BLaER1 treated with 17β-estradiol and CSF1 and Interleukin-3, amounts not matched to agents 10 nM and 100 nM (cell line): ENCODE data around the gene TEX19.

ENCODE experiments used
- H3K27ac ChIP-seq, 11 experiments: shearing (Covaris generic); formaldehyde crosslinking; 2 replicates each; pipeline ENCODE4 v1.8.1; 2022
- H3K27me3 ChIP-seq, 11 experiments: shearing (Covaris generic); formaldehyde crosslinking; 2 replicates each; pipeline ENCODE4 v1.8.1; 2022
- H3K36me3 ChIP-seq, 11 experiments: shearing (Covaris generic); formaldehyde crosslinking; 2 replicates each; pipeline ENCODE4 v1.8.1; 2022
- H3K4me1 ChIP-seq, 10 experiments: shearing (Covaris generic); formaldehyde crosslinking; 2 replicates each; pipeline ENCODE4 v1.8.1; 2022
- H3K4me2 ChIP-seq, 11 experiments: shearing (Covaris generic); formaldehyde crosslinking; 2 replicates each; pipeline ENCODE4 v1.8.1; 2022
- H3K4me3 ChIP-seq, 10 experiments: shearing (Covaris generic); formaldehyde crosslinking; 2 replicates each; pipeline ENCODE4 v1.8.1; 2022
- H3K9ac ChIP-seq, 11 experiments: shearing (Covaris generic); formaldehyde crosslinking; 2 replicates each; pipeline ENCODE4 v1.8.1; 2022
- H3K9me3 ChIP-seq, 11 experiments: shearing (Covaris generic); formaldehyde crosslinking; replicated peaks in 1 of 11; 2 replicates each; pipeline ENCODE4 v1.8.1; 2022
- H4K20me1 ChIP-seq, 11 experiments: shearing (Covaris generic); formaldehyde crosslinking; 2 replicates each; pipeline ENCODE4 v1.8.1; 2022
- Cebpa-rat ChIP-seq, 11 experiments: shearing (Covaris generic); IDR thresholded peaks; 2 replicates each; pipeline ENCODE4 v1.8.1; 2022

The TEX19 gene

DNA sequence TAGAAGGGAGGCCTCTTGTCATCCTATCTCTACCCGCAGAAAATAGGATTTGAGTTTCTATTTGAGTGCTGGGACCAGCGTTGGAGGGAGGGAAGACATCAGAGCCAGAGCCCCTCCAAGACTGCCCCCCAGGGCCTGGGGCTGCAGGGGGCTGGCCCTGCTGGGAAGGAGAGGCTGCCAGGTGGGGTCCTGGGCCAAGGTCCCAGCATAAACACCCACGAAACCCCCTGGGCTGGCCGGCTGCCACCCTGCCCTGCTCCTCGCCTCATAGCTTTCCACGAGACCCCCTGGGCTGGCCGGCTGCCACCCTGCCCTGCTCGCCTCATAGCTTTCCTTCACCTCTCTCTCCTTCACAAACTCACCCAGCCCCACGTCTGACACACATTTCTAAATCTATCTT lies 10.6 kb upstream of the TEX19 start:
- no peak for TF ChIP-seq Cebpa-rat (IDR thresholded peaks at IDR 0.05)

DNA sequence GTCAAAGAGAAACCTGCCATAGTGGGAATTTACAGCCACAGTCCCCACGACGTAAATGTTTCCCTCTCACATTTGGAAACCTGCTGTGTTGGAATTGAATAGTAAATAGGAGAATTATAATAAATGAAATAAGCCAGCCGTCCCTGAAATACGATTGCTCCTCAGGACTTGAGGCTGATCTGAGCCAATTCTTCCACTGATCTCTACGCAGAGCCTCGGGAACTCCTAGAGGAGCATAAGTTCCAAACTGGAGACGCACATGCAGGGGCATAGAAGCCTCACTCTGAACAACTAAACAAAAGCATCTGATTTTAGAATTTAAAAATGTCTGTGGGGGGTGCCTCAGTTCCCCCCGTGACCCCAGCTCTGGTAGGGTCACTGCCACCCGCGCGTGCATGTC lies 10.2 kb upstream of the TEX19 start:
- no peak for TF ChIP-seq Cebpa-rat (IDR thresholded peaks at IDR 0.05)
- Histone ChIP-seq H3K4me1 (peaks cover 21 to 81% (median 71%) of the 10 kb centered on the region in 10 experiments), H3K9ac (peak overlapping the region in 2 of 11 experiments; percentile 12 to 15; a peak in 1 of 22 replicates), H3K9me3 (no peaks in the 10 kb centered on the region), H3K27me3 (peaks cover 0 to 15% (median 0%) of the 10 kb centered on the region in 11 experiments; a peak in 4 of 22 replicates), H3K4me2 (peak overlapping the region in 9 of 11 experiments; percentile 1 to 92 (median 89); a peak in 17 of 22 replicates), H4K20me1 (peaks cover 0 to 33% (median 11%) of the 10 kb centered on the region in 11 experiments; a peak in 10 of 22 replicates), H3K4me3 (no peak overlapping the region), H3K36me3 (no peaks in the 10 kb centered on the region), H3K27ac (peak overlapping the region in 1 of 11 experiments; percentile 86; a peak in 1 of 22 replicates)

More for the DNA sequence above, 10.6 kb upstream of the TEX19 start:
- peak overlapping the region in 7 of 11 experiments; percentile 85 to 92 (median 90); a peak in 10 of 22 replicates for H3K4me2 ChIP-seq
- peaks cover 0 to 15% (median 0%) of the 10 kb centered on the region in 11 experiments; a peak in 4 of 22 replicates for H3K27me3 ChIP-seq
- peaks cover 21 to 77% (median 67%) of the 10 kb centered on the region in 10 experiments for H3K4me1 ChIP-seq
- no peaks in the 10 kb centered on the region for H3K36me3 ChIP-seq
- H3K9me3 ChIP-seq, result no peaks in the 10 kb centered on the region
- H3K27ac ChIP-seq, result no peak overlapping the region
- peak overlapping the region in 2 of 11 experiments; percentile 28 to 33; a peak in 1 of 22 replicates for H3K9ac ChIP-seq
- H3K4me3 ChIP-seq, result no peak overlapping the region
- H4K20me1 ChIP-seq, result peaks cover 0 to 33% (median 11%) of the 10 kb centered on the region in 11 experiments; a peak in 10 of 22 replicates

DNA sequence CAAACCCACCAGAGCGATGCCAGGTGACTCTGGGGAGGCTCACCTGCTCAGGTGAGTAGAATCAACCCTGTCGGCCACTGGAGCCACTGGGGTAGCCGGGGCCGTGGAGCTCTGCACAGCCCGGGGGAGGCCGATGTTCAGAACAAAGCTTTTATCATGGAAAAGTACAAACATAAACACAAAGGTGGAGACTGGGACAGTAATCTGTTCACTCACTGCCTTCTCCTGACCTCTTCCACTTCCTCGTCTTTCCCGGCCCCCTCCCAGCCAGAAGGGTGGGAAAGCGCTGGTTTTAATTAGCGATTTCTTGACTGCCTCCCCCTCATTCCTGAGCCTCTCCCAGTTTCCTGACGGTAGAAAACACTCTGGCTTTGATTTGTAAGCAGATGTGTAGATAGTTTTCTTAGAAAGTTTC lies 9.8 kb upstream of the TEX19 start:
- peak overlapping the region in 3 of 11 experiments; percentile 9 to 86 (median 84); a peak in 4 of 22 replicates for H3K27ac ChIP-seq
- no peaks in the 10 kb centered on the region for H3K9me3 ChIP-seq
- no peak for TF ChIP-seq Cebpa-rat (IDR thresholded peaks at IDR 0.05)
- peaks cover 0 to 15% (median 0%) of the 10 kb centered on the region in 11 experiments; a peak in 4 of 22 replicates for H3K27me3 ChIP-seq
- peak overlapping the region in 3 of 11 experiments; percentile 12 to 32 (median 15); a peak in 3 of 22 replicates for H3K9ac ChIP-seq
- peaks cover 0 to 33% (median 11%) of the 10 kb centered on the region in 11 experiments; a peak in 10 of 22 replicates for H4K20me1 ChIP-seq
- H3K4me2 ChIP-seq, result peak overlapping the region in 9 of 11 experiments; percentile 1 to 92 (median 89); a peak in 17 of 22 replicates
- H3K4me3 ChIP-seq, result no peak overlapping the region
- H3K4me1 ChIP-seq, result peaks cover 21 to 84% (median 75%) of the 10 kb centered on the region in 10 experiments
- H3K36me3 ChIP-seq, result no peaks in the 10 kb centered on the region

GRCh38 chr17:82350182-82351030 lies 8.6 kb upstream of the TEX19 start:
- Histone ChIP-seq H3K9ac (peak overlapping the region in 9 of 11 experiments; percentile 5 to 77 (median 59); a peak in 15 of 22 replicates), H3K4me1 (peaks cover 21 to 83% (median 79%) of the 10 kb centered on the region in 10 experiments), H3K4me2 (peak overlapping the region in 10 of 11 experiments; percentile 60 to 92 (median 87); a peak in 19 of 22 replicates)

GRCh38 chr17:82351254-82351712 lies 7.8 kb upstream of the TEX19 start:
- H3K27me3 ChIP-seq, result peaks cover 0 to 15% (median 0%) of the 10 kb centered on the region in 11 experiments; a peak in 4 of 22 replicates
- H3K4me2 ChIP-seq, result peak overlapping the region; percentile 4 to 92 (median 85)
- no peak for TF ChIP-seq Cebpa-rat (IDR thresholded peaks at IDR 0.05)
- H3K27ac ChIP-seq, result peak overlapping the region in 8 of 11 experiments; percentile 54 to 86 (median 74); a peak in 16 of 22 replicates
- H3K9me3 ChIP-seq, result no peaks in the 10 kb centered on the region
- H4K20me1 ChIP-seq, result peaks cover 0 to 33% (median 11%) of the 10 kb centered on the region in 11 experiments; a peak in 10 of 22 replicates
- H3K9ac ChIP-seq, result peak overlapping the region in 9 of 11 experiments; percentile 5 to 77 (median 59); a peak in 14 of 22 replicates
- peak overlapping the region in 2 of 10 experiments; percentile 9 to 13; a peak in 2 of 20 replicates for H3K4me3 ChIP-seq
- no peaks in the 10 kb centered on the region for H3K36me3 ChIP-seq
- peaks cover 21 to 87% (median 77%) of the 10 kb centered on the region in 10 experiments for H3K4me1 ChIP-seq

More at GRCh38 chr17:82350182-82351030, 8.6 kb upstream of the TEX19 start:
- Histone ChIP-seq H4K20me1 (peaks cover 0 to 33% (median 11%) of the 10 kb centered on the region in 11 experiments; a peak in 10 of 22 replicates), H3K27ac (peak overlapping the region in 9 of 11 experiments; percentile 11 to 86 (median 71); a peak in 17 of 22 replicates), H3K4me3 (peak overlapping the region in 1 of 10 experiments; percentile 9; a peak in 1 of 20 replicates), H3K27me3 (peaks cover 0 to 15% (median 0%) of the 10 kb centered on the region in 11 experiments; a peak in 4 of 22 replicates), H3K9me3 (no peaks in the 10 kb centered on the region), H3K36me3 (no peaks in the 10 kb centered on the region)
- no peak for TF ChIP-seq Cebpa-rat (IDR thresholded peaks at IDR 0.05)

DNA sequence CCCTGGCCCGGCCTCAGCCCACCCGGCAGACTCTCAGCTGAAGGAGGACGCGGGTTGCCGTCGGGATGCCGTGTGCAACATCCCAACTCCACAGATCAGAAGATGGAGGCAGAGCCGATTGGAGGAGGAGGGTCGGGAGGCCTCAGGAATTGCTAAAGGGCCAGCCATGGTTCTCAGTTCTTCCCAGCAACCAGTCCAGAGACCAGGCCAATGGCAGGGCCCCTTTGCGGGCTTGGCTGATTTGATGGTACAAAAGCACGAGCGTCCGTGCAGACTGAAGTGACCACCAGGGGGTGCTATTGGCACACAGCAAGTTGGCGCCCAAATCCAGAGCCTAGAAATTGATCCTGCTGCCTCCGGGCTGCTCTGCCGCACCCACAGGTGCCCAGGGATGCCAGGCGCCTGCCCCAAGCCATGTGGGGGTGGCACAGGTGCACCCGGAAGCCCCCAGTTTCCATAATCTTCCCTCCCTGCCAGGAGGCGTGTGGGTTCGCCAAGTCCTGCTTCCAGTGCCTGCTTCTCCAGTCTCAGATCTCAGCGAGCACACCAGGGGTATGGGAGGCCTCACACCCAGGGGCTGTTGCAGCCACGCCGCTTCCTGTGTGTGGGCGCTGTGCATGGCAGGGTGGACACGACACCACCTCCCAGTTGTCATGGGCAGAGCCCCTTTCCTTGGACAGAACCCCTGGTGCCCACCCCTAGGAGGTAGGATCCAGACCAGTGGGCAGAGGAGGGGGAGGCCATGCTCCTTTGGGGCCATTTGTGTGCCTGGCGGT lies 7.1 kb upstream of the TEX19 start:
- Histone ChIP-seq H3K4me1 (peaks cover 16 to 87% (median 73%) of the 10 kb centered on the region in 10 experiments), H3K9me3 (no peaks in the 10 kb centered on the region), H3K36me3 (no peaks in the 10 kb centered on the region), H3K4me3 (peak overlapping the region in 1 of 10 experiments; percentile 13; a peak in 1 of 20 replicates), H3K9ac (peak overlapping the region in 7 of 11 experiments; percentile 18 to 77 (median 71); a peak in 11 of 22 replicates), H4K20me1 (peaks cover 0 to 33% (median 11%) of the 10 kb centered on the region in 11 experiments; a peak in 10 of 22 replicates), H3K27me3 (peaks cover 0 to 11% (median 0%) of the 10 kb centered on the region in 11 experiments; a peak in 4 of 22 replicates), H3K4me2 (peak overlapping the region; percentile 59 to 92 (median 85)), H3K27ac (peak overlapping the region in 7 of 11 experiments; percentile 66 to 86 (median 76); a peak in 11 of 22 replicates)
- TF ChIP-seq Cebpa-rat (IDR thresholded peaks at IDR 0.05), result no peak

DNA sequence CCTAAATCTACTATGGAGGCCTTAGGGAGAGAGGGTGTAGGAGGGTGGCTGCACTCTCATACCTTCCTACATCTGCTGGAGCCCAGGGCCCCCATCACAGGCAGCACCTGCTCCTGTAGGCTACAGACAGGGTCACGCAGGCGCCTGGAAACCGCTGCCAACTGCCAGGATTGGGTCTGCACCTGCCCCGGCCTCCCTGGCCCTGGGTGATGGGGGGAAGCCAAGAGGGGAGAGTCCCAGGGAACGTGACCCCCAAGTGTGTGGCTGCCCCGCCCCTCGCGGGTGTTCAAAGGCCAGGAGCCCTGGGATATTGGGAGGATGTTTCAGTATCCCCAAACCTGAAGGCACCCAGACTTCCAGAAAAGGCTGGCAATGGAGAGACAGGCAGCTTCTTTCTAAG lies 5.6 kb upstream of the TEX19 start:
- Histone ChIP-seq H3K9me3 (no peaks in the 10 kb centered on the region), H3K4me2 (peak overlapping the region in 8 of 11 experiments; percentile 30 to 92 (median 87); a peak in 15 of 22 replicates), H3K4me3 (no peak overlapping the region), H4K20me1 (peaks cover 0 to 33% (median 11%) of the 10 kb centered on the region in 11 experiments; a peak in 10 of 22 replicates), H3K9ac (no peak overlapping the region), H3K36me3 (no peaks in the 10 kb centered on the region), H3K4me1 (peaks cover 13 to 92% (median 74%) of the 10 kb centered on the region in 10 experiments; a peak in 19 of 20 replicates), H3K27ac (no peak overlapping the region), H3K27me3 (peaks cover 0 to 11% (median 0%) of the 10 kb centered on the region in 11 experiments; a peak in 4 of 22 replicates)
- TF ChIP-seq Cebpa-rat (IDR thresholded peaks at IDR 0.05), result no peak
